Mesothelial cell of epicardium (in vitro differentiated cells): ENCODE data around the gene EPSTI1. TPM values are rescaled to one million over a fixed set of nuclear protein-coding genes. Genes with fewer than 3 reads are reported as not detected.
A peak's percentile ranks its signal among the peaks of the same experiment; 100 is the strongest.

ENCODE experiments used
- DNase-seq, 2 experiments: peaks; one replicate each; pipeline ENCODE4 v3.0.0; 2021; ENCODE audit warnings: low spot score in 2 of 2; ENCODE audit not compliant: unreplicated experiment in 2 of 2
- H3K27ac Mint-ChIP-seq: 2 replicates; pipeline ENCODE4 v1.8.0; 2021; ENCODE audit warnings: mixed read lengths
- H3K27me3 Mint-ChIP-seq: 2 replicates; pipeline ENCODE4 v1.8.0; 2021; ENCODE audit warnings: low read depth, mixed read lengths
- H3K36me3 Mint-ChIP-seq: 2 replicates; pipeline ENCODE4 v1.8.0; 2021; ENCODE audit warnings: mixed read lengths
- H3K4me1 Mint-ChIP-seq: 2 replicates; pipeline ENCODE4 v1.8.0; 2021; ENCODE audit warnings: mixed read lengths
- H3K4me3 Mint-ChIP-seq: 2 replicates; pipeline ENCODE4 v1.8.0; 2021; ENCODE audit warnings: mild to moderate bottlenecking, moderate library complexity, mixed read lengths
- H3K9me3 Mint-ChIP-seq: 2 replicates; pipeline ENCODE4 v1.8.0; 2021; ENCODE audit warnings: mixed read lengths
- total RNA-seq: library from RNA; stranded (reverse); gene quantifications from 3 replicates; pipeline ENCODE4 v1.2.1, GENCODE V29; 2021
- TF ChIP-seq, protein P1 (sequence below): fragments of 200-600 bp; sonication (generic); IDR thresholded peaks from one replicate; pipeline ENCODE4 v1.5.0; 2021; ENCODE audit warnings: antibody characterized with exemption; ENCODE audit not compliant: unreplicated experiment

Gene EPSTI1
- total RNA-seq, 1 donor from 2014 or later: 37.3 TPM

DNA sequence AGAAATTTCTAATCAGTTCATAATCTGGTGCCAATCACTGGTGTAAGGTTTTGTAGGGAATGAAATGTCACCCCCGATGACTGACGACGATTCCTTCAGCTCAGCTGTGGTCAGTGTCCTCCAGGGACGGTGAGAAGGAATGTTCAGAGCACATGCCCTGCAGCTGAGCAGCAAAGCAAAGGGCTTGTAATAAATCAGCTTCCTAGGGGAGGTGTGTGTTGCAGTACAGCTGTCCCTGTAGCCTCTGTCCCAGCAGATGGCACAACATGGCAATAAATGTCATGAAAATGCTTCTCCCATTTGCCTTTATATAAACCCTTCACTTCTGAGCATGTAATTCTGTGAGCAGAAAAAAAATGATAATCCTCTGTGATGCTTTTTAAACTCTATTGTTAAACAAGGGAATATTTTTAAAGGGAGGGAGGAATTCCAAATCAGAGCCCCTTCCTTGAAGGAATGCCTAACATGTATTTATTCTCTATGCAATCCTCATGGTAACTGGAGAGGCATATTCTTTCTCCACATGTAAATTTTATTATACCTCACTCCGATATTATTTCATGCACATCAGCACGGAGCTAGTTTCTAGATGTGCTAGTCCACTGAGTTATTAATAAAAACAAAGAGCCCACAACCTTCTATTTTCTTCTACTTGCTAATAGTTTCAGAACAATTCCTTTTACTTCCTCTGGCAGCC is 108.1 kb downstream of the EPSTI1 start:
- TF ChIP-seq, protein P1, sequence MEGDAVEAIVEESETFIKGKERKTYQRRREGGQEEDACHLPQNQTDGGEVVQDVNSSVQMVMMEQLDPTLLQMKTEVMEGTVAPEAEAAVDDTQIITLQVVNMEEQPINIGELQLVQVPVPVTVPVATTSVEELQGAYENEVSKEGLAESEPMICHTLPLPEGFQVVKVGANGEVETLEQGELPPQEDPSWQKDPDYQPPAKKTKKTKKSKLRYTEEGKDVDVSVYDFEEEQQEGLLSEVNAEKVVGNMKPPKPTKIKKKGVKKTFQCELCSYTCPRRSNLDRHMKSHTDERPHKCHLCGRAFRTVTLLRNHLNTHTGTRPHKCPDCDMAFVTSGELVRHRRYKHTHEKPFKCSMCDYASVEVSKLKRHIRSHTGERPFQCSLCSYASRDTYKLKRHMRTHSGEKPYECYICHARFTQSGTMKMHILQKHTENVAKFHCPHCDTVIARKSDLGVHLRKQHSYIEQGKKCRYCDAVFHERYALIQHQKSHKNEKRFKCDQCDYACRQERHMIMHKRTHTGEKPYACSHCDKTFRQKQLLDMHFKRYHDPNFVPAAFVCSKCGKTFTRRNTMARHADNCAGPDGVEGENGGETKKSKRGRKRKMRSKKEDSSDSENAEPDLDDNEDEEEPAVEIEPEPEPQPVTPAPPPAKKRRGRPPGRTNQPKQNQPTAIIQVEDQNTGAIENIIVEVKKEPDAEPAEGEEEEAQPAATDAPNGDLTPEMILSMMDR: no peak
- Mint-ChIP-seq H3K27ac (peak overlapping the region; percentile 28), H3K27me3 (peaks cover 2% of the 10 kb centered on the region), H3K4me1 (peaks cover 46% of the 10 kb centered on the region), H3K4me3 (no peak overlapping the region), H3K36me3 (peaks cover 24% of the 10 kb centered on the region), H3K9me3 (no peaks in the 10 kb centered on the region)
- DNase-seq: no peak

GRCh38 chr13:42883142-42883541 is 108.9 kb downstream of the EPSTI1 start:
- H3K27me3 Mint-ChIP-seq: peaks cover 2% of the 10 kb centered on the region
- no peak overlapping the region for H3K4me3 Mint-ChIP-seq
- DNase-seq: no peak
- no peak overlapping the region for H3K27ac Mint-ChIP-seq
- peaks cover 48% of the 10 kb centered on the region for H3K4me1 Mint-ChIP-seq
- TF ChIP-seq, protein P1: no peak
- H3K36me3 Mint-ChIP-seq: peaks cover 23% of the 10 kb centered on the region
- H3K9me3 Mint-ChIP-seq: no peaks in the 10 kb centered on the region

- H3K4me1 Mint-ChIP-seq: peaks cover 68% of the 10 kb centered on the region
These were observed 111.9 kb downstream of the EPSTI1 start for GRCh38 chr13:42880056-42880605.

DNA sequence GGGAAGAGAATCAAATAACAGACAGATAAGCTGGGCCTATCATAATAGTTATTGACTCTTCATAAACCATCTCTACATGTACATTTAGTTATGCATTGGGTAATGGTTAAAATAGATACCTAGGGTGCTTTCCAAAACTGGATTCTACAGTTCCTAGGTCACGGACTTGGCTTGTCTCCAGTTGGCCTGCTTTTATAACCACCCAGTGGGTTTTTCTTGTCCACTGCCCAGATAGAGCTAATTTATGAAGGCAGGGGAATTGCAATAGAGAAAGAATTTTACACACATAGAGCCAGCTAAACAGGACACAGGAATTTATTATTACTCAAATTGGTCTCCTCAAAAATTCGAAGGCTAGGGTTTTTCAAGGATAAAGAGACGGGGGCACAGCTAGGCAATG is 113.3 kb downstream of the EPSTI1 start:
- TF ChIP-seq, protein P1: no peak
- Mint-ChIP-seq H3K27me3 (peaks cover 16% of the 10 kb centered on the region), H3K4me1 (peaks cover 67% of the 10 kb centered on the region), H3K27ac (no peak overlapping the region), H3K36me3 (peaks cover 1% of the 10 kb centered on the region), H3K9me3 (no peaks in the 10 kb centered on the region), H3K4me3 (no peak overlapping the region)
- no peak for DNase-seq

More at GRCh38 chr13:42880056-42880605, 111.9 kb downstream of the EPSTI1 start:
- Mint-ChIP-seq H3K27ac (peak overlapping the region; percentile 76), H3K4me3 (peak overlapping the region; percentile 31), H3K9me3 (no peaks in the 10 kb centered on the region), H3K36me3 (peaks cover 4% of the 10 kb centered on the region), H3K27me3 (peaks cover 7% of the 10 kb centered on the region)
- TF ChIP-seq, protein P1: no peak
- no peak for DNase-seq

DNA sequence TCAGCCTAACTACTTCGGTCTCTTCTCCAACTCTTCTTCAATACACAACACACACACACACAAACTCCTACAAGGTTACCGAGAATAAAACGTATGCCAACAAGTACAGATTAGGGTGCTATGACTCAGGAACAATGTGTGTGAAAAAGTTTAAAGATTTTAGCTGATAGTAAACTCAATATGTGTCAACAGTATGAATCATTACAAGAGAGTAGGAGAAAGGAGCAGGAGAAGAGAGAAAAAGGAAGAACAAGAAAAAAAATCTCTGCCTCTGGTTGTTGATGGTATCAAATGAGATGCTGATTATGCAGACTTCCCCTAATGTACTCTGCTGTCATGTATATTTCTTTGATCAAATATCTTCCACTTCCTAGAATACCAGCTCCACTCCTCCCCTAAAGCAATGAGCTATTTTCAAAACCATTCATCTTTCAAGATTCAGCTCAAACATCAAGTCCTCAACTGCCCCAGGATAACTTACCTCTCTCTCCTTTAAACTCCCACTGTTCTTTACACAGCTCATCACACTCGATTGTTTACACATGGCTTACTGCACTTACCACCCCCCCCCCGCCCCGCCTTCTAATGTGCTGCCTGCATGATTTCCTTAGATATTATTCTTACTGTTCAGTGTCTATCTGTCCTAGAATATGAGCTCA is 115.0 kb downstream of the EPSTI1 start:
- Mint-ChIP-seq H3K27me3 (peaks cover 33% of the 10 kb centered on the region), H3K4me1 (peaks cover 54% of the 10 kb centered on the region), H3K27ac (peak overlapping the region; percentile 23), H3K4me3 (no peak overlapping the region), H3K9me3 (no peaks in the 10 kb centered on the region), H3K36me3 (peaks cover 1% of the 10 kb centered on the region)
- TF ChIP-seq, protein P1: no peak
- no peak for DNase-seq
